ENCODE data around the gene TMEM69. TPM values are rescaled to one million over a fixed set of nuclear protein-coding genes. Genes with fewer than 3 reads are reported as not detected.

The TMEM69 gene
- total and polyA plus RNA-seq, 2 of the 13 experiments (the other 11 are each of a cell fraction or from before 2014, with no cell fraction given): 25.4 to 135 TPM

- Histone ChIP-seq H3K36me3 (replicated peaks in 1 of 2; ENCODE audit: control insufficient read depth in 1 of 2, insufficient read depth in 2 of 2, low read length in 2 of 2) (peaks cover 0 to 1% of the 10 kb centered on the region in 2 experiments; a peak in 1 of 5 replicates), H3K4me1 (ENCODE audit: insufficient read depth, low read length) (no peaks in the 10 kb centered on the region), H2AFZ (ENCODE audit: low read length) (no peak overlapping the region), H3K4me2 (ENCODE audit: low read depth, low read length) (no peak overlapping the region), H3K27ac (ENCODE audit: extremely low read length, insufficient read depth, low read length) (no peak overlapping the region), H3K79me2 (ENCODE audit: insufficient read depth, low read length) (no peaks in the 10 kb centered on the region), H3K9ac (ENCODE audit: insufficient read depth, low read depth, low read length) (no peak overlapping the region), H3K27me3 (ENCODE audit: control insufficient read depth in 1 of 2, insufficient read depth in 2 of 2, low read length in 2 of 2) (no peaks in the 10 kb centered on the region; a peak in 1 of 5 replicates), H4K20me1 (ENCODE audit: insufficient read depth, low read length) (no peaks in the 10 kb centered on the region), H3K4me3 (replicated peaks in 1 of 3; ENCODE audit: insufficient read depth in 1 of 3, low read depth in 2 of 3, low read length in 3 of 3) (no peak overlapping the region), H3K9me3 (ENCODE audit: low read length) (no peaks in the 10 kb centered on the region)
- TF ChIP-seq MEIS2 (CRISPR knock-in tag; IDR thresholded peaks at IDR 0.05) (no peak), SP140L (CRISPR knock-in tag; IDR thresholded peaks at IDR 0.05; ENCODE audit: borderline replicate concordance) (no peak), ZNF574 (CRISPR knock-in tag; IDR thresholded peaks at IDR 0.05) (no peak), ZNF276 (CRISPR knock-in tag; IDR thresholded peaks at IDR 0.05; ENCODE audit: low read depth) (no peak), ZFP62 (CRISPR knock-in tag; IDR thresholded peaks at IDR 0.05) (no peak), NFE2L1 (CRISPR knock-in tag; IDR thresholded peaks at IDR 0.05; ENCODE audit: borderline replicate concordance) (no peak), KDM4B (CRISPR knock-in tag; IDR thresholded peaks at IDR 0.05) (no peak), NR2F2 (IDR thresholded peaks at IDR 0.05; ENCODE audit: borderline replicate concordance, low read depth) (no peak), TOE1 (CRISPR knock-in tag; IDR thresholded peaks at IDR 0.05) (no peak), ZFP91 (CRISPR knock-in tag; IDR thresholded peaks at IDR 0.05; ENCODE audit: borderline replicate concordance) (no peak)
- TF ChIP-seq, protein P1, sequence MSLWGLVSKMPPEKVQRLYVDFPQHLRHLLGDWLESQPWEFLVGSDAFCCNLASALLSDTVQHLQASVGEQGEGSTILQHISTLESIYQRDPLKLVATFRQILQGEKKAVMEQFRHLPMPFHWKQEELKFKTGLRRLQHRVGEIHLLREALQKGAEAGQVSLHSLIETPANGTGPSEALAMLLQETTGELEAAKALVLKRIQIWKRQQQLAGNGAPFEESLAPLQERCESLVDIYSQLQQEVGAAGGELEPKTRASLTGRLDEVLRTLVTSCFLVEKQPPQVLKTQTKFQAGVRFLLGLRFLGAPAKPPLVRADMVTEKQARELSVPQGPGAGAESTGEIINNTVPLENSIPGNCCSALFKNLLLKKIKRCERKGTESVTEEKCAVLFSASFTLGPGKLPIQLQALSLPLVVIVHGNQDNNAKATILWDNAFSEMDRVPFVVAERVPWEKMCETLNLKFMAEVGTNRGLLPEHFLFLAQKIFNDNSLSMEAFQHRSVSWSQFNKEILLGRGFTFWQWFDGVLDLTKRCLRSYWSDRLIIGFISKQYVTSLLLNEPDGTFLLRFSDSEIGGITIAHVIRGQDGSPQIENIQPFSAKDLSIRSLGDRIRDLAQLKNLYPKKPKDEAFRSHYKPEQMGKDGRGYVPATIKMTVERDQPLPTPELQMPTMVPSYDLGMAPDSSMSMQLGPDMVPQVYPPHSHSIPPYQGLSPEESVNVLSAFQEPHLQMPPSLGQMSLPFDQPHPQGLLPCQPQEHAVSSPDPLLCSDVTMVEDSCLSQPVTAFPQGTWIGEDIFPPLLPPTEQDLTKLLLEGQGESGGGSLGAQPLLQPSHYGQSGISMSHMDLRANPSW (CRISPR knock-in tag; IDR thresholded peaks at IDR 0.05; ENCODE audit: borderline replicate concordance): no peak
- BruUV-seq (replicated peaks): no TSS peak
- ATAC-seq (no peak), FAIRE-seq (no peak), DNase-seq (ENCODE audit: low spot score) (no peak)
- intact Hi-C loops (cut with micrococcal nuclease; ENCODE audit: unreplicated experiment) (no loop called here), in situ Hi-C loops (cut with HindIII; ENCODE audit: extremely low pct_ligation_motif_present, low pct_unique_long_range_greater_than_20kb) (no loop called here)
- ChIA-PET POLR2A (no interaction called here), CTCF (ENCODE audit: low intra/inter-chr PET ratio, low total read pairs) (no interaction called here)
- 100% methylated on average over 1 of the region's 1 CpG for WGBS (ENCODE audit: low lambda C conversion rate)
These were observed 30.3 kb downstream of the TMEM69 start for GRCh38 chr1:45718289-45718688.

Data from HepG2 (cell line).